Hematopoietic multipotent progenitor cell treated with erythropoietin and hydrocortisone succinate and interleukin-3 and kit ligand, for 17 days (in vitro differentiated cells): ENCODE data around the gene BCDIN3D.

Experiments
- DNase-seq: peaks from one replicate; pipeline ENCODE4 v3.0.0-alpha.2; 2015; ENCODE audit warnings: low spot score

Gene BCDIN3D

DNA sequence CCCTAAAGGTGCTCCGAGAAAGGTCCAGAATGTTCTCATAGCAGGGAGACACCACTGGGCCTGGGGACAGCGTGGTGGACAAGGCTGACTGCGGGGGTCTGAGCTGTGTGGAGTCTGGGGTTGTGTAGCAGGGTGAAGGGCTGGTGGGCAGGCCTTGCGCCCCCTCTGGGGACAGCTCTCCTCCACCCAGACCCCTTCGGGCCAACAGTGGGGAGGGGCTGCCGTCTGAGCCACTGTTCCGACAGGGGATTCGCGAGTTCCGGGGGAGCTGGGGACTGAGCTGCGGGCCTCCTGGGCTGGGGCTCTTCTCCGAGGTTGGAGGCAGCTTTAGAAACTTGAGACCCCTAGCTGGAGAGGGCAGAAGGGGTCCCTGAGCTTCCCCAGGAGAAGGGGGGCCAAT lies 46.8 kb downstream of the BCDIN3D start:
- DNase-seq = no peak

- DNase-seq = no peak
Observed at GRCh38 chr12:49795654-49796105, 47.2 kb downstream of the BCDIN3D start.

DNA sequence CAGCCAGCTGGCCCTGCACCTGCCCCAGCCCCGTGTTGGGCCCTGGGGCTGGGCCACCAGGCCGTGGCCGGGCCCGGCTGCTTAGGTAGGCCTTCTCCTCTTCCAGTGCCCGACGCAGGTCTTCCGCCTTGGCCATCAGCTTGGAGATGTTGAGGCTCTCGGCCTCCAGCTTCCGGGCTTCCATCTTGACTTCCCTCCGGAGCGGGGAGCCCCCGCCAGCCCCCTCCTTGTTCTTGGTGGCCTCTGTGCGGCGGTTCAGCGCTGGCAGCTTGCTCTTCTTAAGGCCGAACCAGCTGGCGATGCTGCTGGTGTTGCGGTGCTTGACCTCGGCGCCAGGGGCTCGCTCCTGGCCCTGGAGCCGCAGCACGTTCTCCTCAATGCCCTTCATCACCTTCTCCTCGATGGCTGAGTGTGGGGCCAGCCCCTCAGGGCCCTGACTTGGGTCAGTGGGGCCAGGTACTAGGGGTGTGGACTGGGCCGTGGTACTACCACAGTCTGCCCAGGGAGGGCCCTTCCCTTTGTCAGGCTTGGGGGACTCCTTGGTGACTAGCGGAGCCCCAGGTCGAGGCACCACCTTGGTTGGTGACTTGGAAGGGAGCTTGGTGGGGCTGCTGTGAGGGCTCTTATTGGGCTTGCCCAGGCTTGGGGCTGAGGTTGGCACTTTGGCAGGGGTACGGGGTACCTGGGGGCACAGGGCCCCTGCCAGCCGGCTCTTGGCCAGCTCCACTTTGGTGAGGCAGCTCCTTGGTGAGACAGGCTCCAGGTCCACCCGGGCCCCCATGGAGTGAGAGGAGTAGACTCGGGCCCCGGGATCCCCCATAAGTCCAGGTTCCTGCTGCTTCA lies 47.9 kb downstream of the BCDIN3D start:
- DNase-seq = no peak

- DNase-seq = no peak
Observed at GRCh38 chr12:49794021-49794420, 48.9 kb downstream of the BCDIN3D start.

DNA sequence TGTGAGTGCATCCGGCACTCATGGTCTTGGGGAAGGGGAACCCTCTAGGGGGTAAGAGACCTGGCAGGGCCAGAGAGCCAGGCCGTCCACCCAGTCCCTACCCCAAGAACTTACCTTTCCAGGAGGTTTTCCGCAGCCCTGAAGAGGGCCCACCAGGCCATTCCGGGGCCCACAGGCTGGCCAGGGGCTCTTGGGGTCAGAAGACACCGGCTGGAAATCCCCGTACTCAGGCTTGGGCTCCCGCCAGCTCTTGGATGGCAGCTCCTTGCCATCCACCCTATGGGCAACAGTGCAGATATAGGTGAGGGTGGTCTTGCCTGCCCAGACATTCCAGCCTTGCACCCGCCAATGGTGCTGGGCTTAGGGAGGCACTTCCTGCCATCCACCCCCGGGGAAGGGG lies 49.3 kb downstream of the BCDIN3D start:
- DNase-seq = no peak

DNA sequence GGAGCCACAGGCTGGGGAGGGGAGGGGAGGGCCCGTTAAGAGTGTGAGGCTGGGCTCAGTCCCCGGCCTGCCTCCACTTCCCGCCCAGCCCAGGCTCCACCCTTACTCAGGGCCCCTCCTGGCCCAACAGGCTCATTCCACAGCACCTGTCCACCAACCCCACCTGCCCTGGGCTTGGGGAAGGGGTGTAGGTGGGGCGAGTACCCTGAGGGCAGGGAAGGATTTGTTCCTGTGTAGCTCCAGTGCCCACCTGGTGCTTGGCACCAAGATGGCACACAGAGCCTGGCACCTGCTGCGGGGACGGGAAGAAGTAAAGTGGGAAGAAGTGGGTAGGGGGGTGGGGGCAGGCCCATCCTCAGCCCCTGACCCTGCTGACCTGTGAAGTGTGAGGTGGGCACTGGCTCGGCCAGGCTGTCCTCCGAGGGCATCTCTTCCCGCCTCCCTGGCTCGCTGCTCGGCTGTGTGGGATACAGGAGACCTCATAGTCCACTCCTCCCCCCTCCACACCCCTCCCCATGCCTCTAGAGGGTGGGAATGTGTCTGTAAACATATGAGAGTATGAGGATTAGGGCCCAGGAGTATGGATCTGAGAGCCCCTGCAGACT lies 49.8 kb downstream of the BCDIN3D start:
- no peak for DNase-seq

- DNase-seq = no peak
Observed at GRCh38 chr12:49792181-49792970, 50.5 kb downstream of the BCDIN3D start.

DNA sequence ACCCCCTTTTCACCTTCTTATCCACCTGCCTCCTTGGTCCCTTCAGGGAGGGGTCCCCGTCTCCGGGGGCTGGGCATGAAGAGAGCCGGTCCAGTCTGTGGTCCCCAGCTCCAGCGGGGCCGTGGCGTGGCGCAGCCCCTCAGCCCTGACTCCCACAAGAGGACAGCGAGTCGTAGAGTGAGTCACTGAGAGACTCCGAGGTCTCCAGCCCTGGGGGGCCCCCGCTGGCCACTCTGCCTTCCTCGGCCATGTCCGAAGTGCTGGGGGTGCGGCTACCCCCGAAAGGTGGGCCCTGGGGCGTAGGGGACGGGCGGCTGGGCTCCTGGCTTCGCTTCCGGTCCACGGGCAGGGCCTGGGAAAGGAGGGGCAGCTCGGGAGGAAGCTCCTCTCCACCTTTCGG lies 51.2 kb downstream of the BCDIN3D start:
- DNase-seq = no peak

DNA sequence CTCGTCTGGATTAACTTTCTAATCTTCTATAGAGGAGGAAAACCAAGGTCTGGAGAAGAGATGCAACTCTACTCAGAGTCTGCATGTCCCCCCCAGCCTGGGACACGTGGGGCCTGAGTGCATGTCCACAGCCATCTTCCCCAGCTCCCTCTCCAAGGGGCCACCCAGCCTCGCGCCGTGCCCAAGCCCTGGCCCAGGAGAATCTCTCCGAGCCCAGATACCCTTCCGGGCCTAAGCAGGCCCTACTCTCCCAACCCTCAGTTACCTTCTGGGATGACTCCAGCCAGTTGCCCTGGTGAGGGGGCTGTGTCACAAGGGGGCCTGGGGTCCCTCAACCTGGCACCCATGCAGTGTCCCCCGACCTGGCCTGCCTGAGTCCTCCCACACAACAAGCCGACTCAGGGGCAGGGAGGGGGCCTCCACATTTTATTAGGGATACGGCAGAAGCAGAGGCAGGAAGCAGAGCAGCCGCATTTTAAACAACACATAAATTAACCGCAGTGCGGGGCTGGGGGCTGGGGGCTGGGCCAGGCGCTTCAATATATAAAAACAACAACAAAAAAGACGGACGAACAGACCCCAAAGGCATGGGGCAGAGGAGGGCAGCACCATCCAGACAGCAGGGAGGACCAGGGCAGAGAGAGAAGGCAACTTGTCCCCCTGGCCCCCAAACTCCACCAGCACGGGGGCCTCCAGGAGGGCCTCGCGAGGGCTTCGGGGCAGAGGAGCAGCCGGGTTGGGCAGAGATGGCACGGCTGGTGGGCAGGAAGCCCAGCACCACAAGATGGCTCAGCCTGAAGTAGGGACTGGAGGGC lies 52.0 kb downstream of the BCDIN3D start:
- no peak for DNase-seq

GRCh38 chr12:49789992-49790391 lies 52.9 kb downstream of the BCDIN3D start:
- DNase-seq = no peak

GRCh38 chr12:49787672-49788071 lies 55.2 kb downstream of the BCDIN3D start:
- DNase-seq = no peak
